Measurements from ENCODE around the gene EXOC2.
A peak's percentile ranks its signal among the peaks of the same experiment; 100 is the strongest.
"Not testable (repeated sequence)": the region's sequence is repeated elsewhere in the genome, so short reads cannot be mapped to it uniquely, and the experiment has no call there.

Gene EXOC2

GRCh38 chr6:663788-664187 lies 29.2 kb downstream of the EXOC2 start:
- not testable (repeated sequence) for H3K4me1 ChIP-seq (ENCODE audit: control insufficient read depth, insufficient read depth, low read depth, low read length); H3K9ac ChIP-seq (ENCODE audit: low read length); H3K4ac ChIP-seq (ENCODE audit: low read depth in 1 of 2, low read length in 2 of 2); H3K23ac ChIP-seq (ENCODE audit: low read length in 2 of 2); H2BK5ac ChIP-seq (ENCODE audit: low read depth, low read length, poor library complexity, severe bottlenecking); H3K36me3 ChIP-seq (ENCODE audit: control insufficient read depth in 1 of 2, insufficient read depth in 2 of 2, low read depth in 1 of 2, low read length in 2 of 2); H3K4me3 ChIP-seq (ENCODE audit: insufficient read depth in 1 of 2, low read depth in 1 of 2, low read length in 2 of 2); H2AFZ ChIP-seq (ENCODE audit: low read depth, low read length); H2BK15ac ChIP-seq (ENCODE audit: low read depth, poor library complexity, severe bottlenecking); H3K14ac ChIP-seq (ENCODE audit: low read length in 2 of 2); H2BK12ac ChIP-seq (ENCODE audit: low read length in 2 of 2); H3K27ac ChIP-seq (ENCODE audit: low read length, poor library complexity, severe bottlenecking); H3K4me2 ChIP-seq (ENCODE audit: low read length, poor library complexity, severe bottlenecking); H4K91ac ChIP-seq (ENCODE audit: low read length); H2BK120ac ChIP-seq (ENCODE audit: low read depth, low read length); DNase-seq; H3K27me3 ChIP-seq (ENCODE audit: control insufficient read depth in 1 of 2, insufficient read depth in 1 of 2, low read length in 2 of 2); H3K18ac ChIP-seq (ENCODE audit: low read depth in 1 of 2, low read length in 2 of 2); H3K9me3 ChIP-seq (ENCODE audit: control insufficient read depth, low read length); H4K8ac ChIP-seq (ENCODE audit: low read length); H2AK5ac ChIP-seq (ENCODE audit: low read length, severe bottlenecking)
- WGBS = 91% methylated on average over 3 of the region's 4 CpGs
- H3K79me1 ChIP-seq (replicated peaks; ENCODE audit: low read length, poor library complexity, severe bottlenecking) = peaks cover 16% of the 10 kb centered on the region

GRCh38 chr6:659716-660581 lies 33.0 kb downstream of the EXOC2 start:
- no peak overlapping the region for H2BK15ac ChIP-seq (ENCODE audit: low read depth, poor library complexity, severe bottlenecking)
- peak overlapping the region in 1 of 2 experiments; percentile 2 for H3K14ac ChIP-seq (ENCODE audit: low read length in 2 of 2)
- H2AK5ac ChIP-seq (ENCODE audit: low read length, severe bottlenecking) = peak overlapping the region; percentile 7
- peak overlapping the region; percentile 49 for H2BK120ac ChIP-seq (ENCODE audit: low read depth, low read length)
- peak overlapping the region; percentile 41 for H4K8ac ChIP-seq (ENCODE audit: low read length)
- no peaks in the 10 kb centered on the region for H3K9me3 ChIP-seq (ENCODE audit: control insufficient read depth, low read length)
- H3K4ac ChIP-seq (ENCODE audit: low read depth in 1 of 2, low read length in 2 of 2) = peak overlapping the region in 1 of 2 experiments; percentile 41
- H3K18ac ChIP-seq (ENCODE audit: low read depth in 1 of 2, low read length in 2 of 2) = peak overlapping the region; percentile 3 to 61
- H3K27me3 ChIP-seq (ENCODE audit: control insufficient read depth in 1 of 2, insufficient read depth in 1 of 2, low read length in 2 of 2) = no peaks in the 10 kb centered on the region
- no peak for DNase-seq
- no peak overlapping the region for H3K4me3 ChIP-seq (ENCODE audit: insufficient read depth in 1 of 2, low read depth in 1 of 2, low read length in 2 of 2)
- peaks cover 9% of the 10 kb centered on the region for H3K4me1 ChIP-seq (ENCODE audit: control insufficient read depth, insufficient read depth, low read depth, low read length)
- peaks cover 9 to 11% of the 10 kb centered on the region in 2 experiments for H3K36me3 ChIP-seq (ENCODE audit: control insufficient read depth in 1 of 2, insufficient read depth in 2 of 2, low read depth in 1 of 2, low read length in 2 of 2)
- no peak overlapping the region for H3K23ac ChIP-seq (ENCODE audit: low read length in 2 of 2)
- no peak overlapping the region for H3K4me2 ChIP-seq (ENCODE audit: low read length, poor library complexity, severe bottlenecking)
- H3K79me1 ChIP-seq (replicated peaks; ENCODE audit: low read length, poor library complexity, severe bottlenecking) = peaks cover 22% of the 10 kb centered on the region
- peak overlapping the region; percentile 66 to 94 for H2BK12ac ChIP-seq (ENCODE audit: low read length in 2 of 2)
- no peak overlapping the region for H4K91ac ChIP-seq (ENCODE audit: low read length)
- 98% methylated on average over 7 of the region's 13 CpGs for WGBS
- no peak overlapping the region for H3K27ac ChIP-seq (ENCODE audit: low read length, poor library complexity, severe bottlenecking)
- H3K9ac ChIP-seq (ENCODE audit: low read length) = no peak overlapping the region
- H2BK5ac ChIP-seq (ENCODE audit: low read depth, low read length, poor library complexity, severe bottlenecking) = no peak overlapping the region
- H2AFZ ChIP-seq (ENCODE audit: low read depth, low read length) = no peak overlapping the region

- no peak overlapping the region for H3K4ac ChIP-seq (ENCODE audit: low read depth in 1 of 2, low read length in 2 of 2)
- H2BK15ac ChIP-seq (ENCODE audit: low read depth, poor library complexity, severe bottlenecking) = no peak overlapping the region
- peak; percentile 83 for DNase-seq
- 100% methylated on average over 1 of the region's 2 CpGs for WGBS
- peaks cover 9 to 11% of the 10 kb centered on the region in 2 experiments for H3K36me3 ChIP-seq (ENCODE audit: control insufficient read depth in 1 of 2, insufficient read depth in 2 of 2, low read depth in 1 of 2, low read length in 2 of 2)
- H3K18ac ChIP-seq (ENCODE audit: low read depth in 1 of 2, low read length in 2 of 2) = no peak overlapping the region
- no peak overlapping the region for H3K27ac ChIP-seq (ENCODE audit: low read length, poor library complexity, severe bottlenecking)
- H3K79me1 ChIP-seq (replicated peaks; ENCODE audit: low read length, poor library complexity, severe bottlenecking) = peaks cover 33% of the 10 kb centered on the region
- H3K9me3 ChIP-seq (ENCODE audit: control insufficient read depth, low read length) = no peaks in the 10 kb centered on the region
- H3K4me3 ChIP-seq (ENCODE audit: insufficient read depth in 1 of 2, low read depth in 1 of 2, low read length in 2 of 2) = no peak overlapping the region
- H4K91ac ChIP-seq (ENCODE audit: low read length) = no peak overlapping the region
- no peak overlapping the region for H2BK5ac ChIP-seq (ENCODE audit: low read depth, low read length, poor library complexity, severe bottlenecking)
- no peak overlapping the region for H4K8ac ChIP-seq (ENCODE audit: low read length)
- H2BK12ac ChIP-seq (ENCODE audit: low read length in 2 of 2) = no peak overlapping the region
- no peaks in the 10 kb centered on the region for H3K27me3 ChIP-seq (ENCODE audit: control insufficient read depth in 1 of 2, insufficient read depth in 1 of 2, low read length in 2 of 2)
- no peak overlapping the region for H3K23ac ChIP-seq (ENCODE audit: low read length in 2 of 2)
- peak overlapping the region; percentile 7 for H3K9ac ChIP-seq (ENCODE audit: low read length)
- H2AFZ ChIP-seq (ENCODE audit: low read depth, low read length) = no peak overlapping the region
- H3K4me2 ChIP-seq (ENCODE audit: low read length, poor library complexity, severe bottlenecking) = no peak overlapping the region
- no peak overlapping the region for H3K14ac ChIP-seq (ENCODE audit: low read length in 2 of 2)
- H2BK120ac ChIP-seq (ENCODE audit: low read depth, low read length) = no peak overlapping the region
- H3K4me1 ChIP-seq (ENCODE audit: control insufficient read depth, insufficient read depth, low read depth, low read length) = peaks cover 9% of the 10 kb centered on the region
- no peak overlapping the region for H2AK5ac ChIP-seq (ENCODE audit: low read length, severe bottlenecking)
These were observed 34.7 kb downstream of the EXOC2 start for GRCh38 chr6:658244-658643.

GRCh38 chr6:657743-658142 lies 35.2 kb downstream of the EXOC2 start:
- H3K79me1 ChIP-seq (replicated peaks; ENCODE audit: low read length, poor library complexity, severe bottlenecking) = peaks cover 36% of the 10 kb centered on the region
- no peak overlapping the region for H3K4ac ChIP-seq (ENCODE audit: low read depth in 1 of 2, low read length in 2 of 2)
- 73% methylated on average over 1 of the region's 1 CpG for WGBS
- H3K4me3 ChIP-seq (ENCODE audit: insufficient read depth in 1 of 2, low read depth in 1 of 2, low read length in 2 of 2) = no peak overlapping the region
- no peak overlapping the region for H3K23ac ChIP-seq (ENCODE audit: low read length in 2 of 2)
- no peak for DNase-seq
- H2BK15ac ChIP-seq (ENCODE audit: low read depth, poor library complexity, severe bottlenecking) = no peak overlapping the region
- H3K9ac ChIP-seq (ENCODE audit: low read length) = peak overlapping the region; percentile 7
- H3K27me3 ChIP-seq (ENCODE audit: control insufficient read depth in 1 of 2, insufficient read depth in 1 of 2, low read length in 2 of 2) = no peaks in the 10 kb centered on the region
- H3K9me3 ChIP-seq (ENCODE audit: control insufficient read depth, low read length) = no peaks in the 10 kb centered on the region
- no peak overlapping the region for H4K8ac ChIP-seq (ENCODE audit: low read length)
- no peak overlapping the region for H3K4me2 ChIP-seq (ENCODE audit: low read length, poor library complexity, severe bottlenecking)
- no peak overlapping the region for H2BK120ac ChIP-seq (ENCODE audit: low read depth, low read length)
- no peak overlapping the region for H4K91ac ChIP-seq (ENCODE audit: low read length)
- H3K4me1 ChIP-seq (ENCODE audit: control insufficient read depth, insufficient read depth, low read depth, low read length) = peaks cover 9% of the 10 kb centered on the region
- no peak overlapping the region for H2BK12ac ChIP-seq (ENCODE audit: low read length in 2 of 2)
- H3K14ac ChIP-seq (ENCODE audit: low read length in 2 of 2) = no peak overlapping the region
- no peak overlapping the region for H2AK5ac ChIP-seq (ENCODE audit: low read length, severe bottlenecking)
- H3K36me3 ChIP-seq (ENCODE audit: control insufficient read depth in 1 of 2, insufficient read depth in 2 of 2, low read depth in 1 of 2, low read length in 2 of 2) = peaks cover 9 to 11% of the 10 kb centered on the region in 2 experiments
- no peak overlapping the region for H2AFZ ChIP-seq (ENCODE audit: low read depth, low read length)
- no peak overlapping the region for H2BK5ac ChIP-seq (ENCODE audit: low read depth, low read length, poor library complexity, severe bottlenecking)
- H3K18ac ChIP-seq (ENCODE audit: low read depth in 1 of 2, low read length in 2 of 2) = no peak overlapping the region
- no peak overlapping the region for H3K27ac ChIP-seq (ENCODE audit: low read length, poor library complexity, severe bottlenecking)

Data from mesenchymal stem cell (in vitro differentiated cells and primary cell).